ENCODE measurements around the gene BTG3. TPM values are rescaled to one million over a fixed set of nuclear protein-coding genes. Genes with fewer than 3 reads are reported as not detected.

Gene BTG3
- total RNA-seq, 1 donor = 42.3 TPM

DNA sequence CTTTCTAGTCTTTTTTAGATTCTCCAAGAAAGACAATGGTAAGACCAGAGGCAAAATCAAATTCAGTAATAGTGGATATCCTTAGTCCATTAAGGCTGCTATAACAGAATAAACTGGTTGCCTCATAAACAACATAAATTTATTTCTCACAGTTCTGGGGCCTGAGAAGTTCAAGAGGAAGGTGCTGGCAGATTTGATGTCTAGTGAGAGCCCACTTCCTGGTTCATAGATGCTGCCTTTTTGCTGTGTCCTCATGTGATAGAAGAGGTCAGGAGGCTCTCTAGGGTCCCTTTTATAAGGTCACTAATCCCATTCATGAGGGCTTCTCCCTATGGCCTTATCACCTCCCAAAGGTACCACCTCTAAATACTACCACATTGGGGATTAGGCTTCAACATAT lies 31.5 kb upstream of the BTG3 start:
- DNase-seq (ENCODE audit: low read depth) = no peak
- no peak for TF ChIP-seq CTCF (IDR thresholded peaks at IDR 0.05; ENCODE audit: insufficient read depth, low read depth, low read length)
- H3K4me3 ChIP-seq (ENCODE audit: low read depth, low read length) = no peak overlapping the region

DNA sequence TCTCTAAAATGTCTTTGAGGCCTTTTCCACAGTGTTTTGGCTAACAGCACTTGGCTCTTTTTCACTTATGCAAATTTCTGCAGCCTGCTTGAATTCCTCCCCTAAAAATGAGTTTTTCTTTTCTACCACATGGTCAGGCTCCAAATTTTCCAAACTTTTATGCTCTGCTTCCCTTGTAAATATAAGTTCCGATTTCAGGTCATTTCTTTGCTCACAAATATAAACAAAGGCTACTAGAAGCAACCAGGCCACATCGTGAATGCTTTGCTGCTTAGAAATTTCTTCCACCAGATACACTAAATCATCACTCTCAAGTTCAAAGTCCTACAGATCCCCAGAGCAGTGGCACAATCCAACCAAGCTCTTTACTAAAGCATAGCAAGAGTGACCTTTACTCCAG lies 28.1 kb upstream of the BTG3 start:
- no peak overlapping the region for H3K4me3 ChIP-seq (ENCODE audit: low read depth, low read length)
- no peak for TF ChIP-seq CTCF (IDR thresholded peaks at IDR 0.05; ENCODE audit: insufficient read depth, low read depth, low read length)
- no peak for DNase-seq (ENCODE audit: low read depth)

DNA sequence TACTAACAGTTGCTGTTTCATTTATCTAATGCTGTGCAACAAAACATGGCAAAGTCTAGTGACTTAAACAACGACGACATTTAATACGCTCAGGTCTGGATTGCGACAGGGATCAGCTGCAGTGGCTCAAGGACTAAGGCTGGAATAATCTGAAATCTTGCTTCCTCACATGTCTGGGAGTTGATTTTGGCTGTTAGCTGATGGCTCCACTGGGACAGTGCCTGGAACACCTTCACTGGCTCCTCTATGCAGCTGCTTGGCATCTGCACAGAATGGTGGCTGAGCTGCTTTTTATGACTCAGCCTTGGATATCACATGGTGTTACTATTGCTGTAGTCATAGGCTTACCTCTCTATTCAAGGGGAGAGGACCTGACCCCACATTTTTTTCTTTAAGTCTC lies 24.0 kb upstream of the BTG3 start:
- H3K4me3 ChIP-seq (ENCODE audit: low read depth, low read length) = no peak overlapping the region
- DNase-seq (ENCODE audit: low read depth) = no peak
- TF ChIP-seq CTCF (IDR thresholded peaks at IDR 0.05; ENCODE audit: insufficient read depth, low read depth, low read length) = no peak

DNA sequence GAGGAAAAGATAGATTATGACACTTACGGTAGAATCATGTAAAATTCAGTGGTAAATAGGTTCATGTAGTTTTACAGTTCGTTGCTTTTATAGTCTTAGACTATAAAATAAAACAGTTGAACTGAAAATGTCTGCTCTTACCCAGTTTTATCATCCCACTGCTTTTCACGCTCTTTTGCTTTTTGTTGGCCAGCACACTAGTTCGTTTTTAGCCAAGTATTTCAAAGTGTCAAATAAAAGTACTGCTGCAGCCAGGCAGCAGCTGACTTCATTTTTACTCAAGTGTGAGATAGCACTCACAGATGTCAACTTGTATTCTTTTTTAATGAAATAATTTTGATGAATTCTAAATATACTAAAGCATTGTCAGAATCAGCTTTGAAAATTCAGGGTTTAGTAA lies 18.5 kb upstream of the BTG3 start:
- TF ChIP-seq CTCF (IDR thresholded peaks at IDR 0.05; ENCODE audit: insufficient read depth, low read depth, low read length) = no peak
- DNase-seq (ENCODE audit: low read depth) = no peak
- H3K4me3 ChIP-seq (ENCODE audit: low read depth, low read length) = no peak overlapping the region

DNA sequence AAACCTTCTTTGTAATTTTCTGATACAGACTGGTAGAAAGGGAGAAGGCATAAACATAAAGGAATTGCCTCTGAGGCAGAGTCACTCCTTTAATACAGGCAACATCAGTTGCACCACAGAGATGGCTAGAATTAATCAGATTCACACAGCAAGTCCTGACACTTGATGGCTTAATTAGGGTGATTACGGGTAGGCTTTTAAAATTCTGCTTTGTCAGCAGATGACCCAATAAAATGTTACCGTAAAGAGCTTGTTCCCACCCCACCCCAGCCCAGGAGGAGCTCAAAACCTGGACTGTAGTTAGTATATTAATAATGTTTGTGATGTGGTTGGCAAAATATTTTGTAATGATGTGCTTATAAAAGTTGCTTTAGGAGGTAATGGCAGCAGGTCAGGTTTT lies 9.3 kb upstream of the BTG3 start:
- DNase-seq (ENCODE audit: low read depth) = no peak
- no peak for TF ChIP-seq CTCF (IDR thresholded peaks at IDR 0.05; ENCODE audit: insufficient read depth, low read depth, low read length)
- no peak overlapping the region for H3K4me3 ChIP-seq (ENCODE audit: low read depth, low read length)

- DNase-seq (ENCODE audit: low read depth) = no peak
- no peak for TF ChIP-seq CTCF (IDR thresholded peaks at IDR 0.05; ENCODE audit: insufficient read depth, low read depth, low read length)
- H3K4me3 ChIP-seq (ENCODE audit: low read depth, low read length) = no peak overlapping the region
Measured at GRCh38 chr21:17616831-17617230, 4.1 kb upstream of the BTG3 start.

GRCh38 chr21:17613242-17613676 lies 558 bp upstream of the BTG3 start:
- TF ChIP-seq CTCF (IDR thresholded peaks at IDR 0.05; ENCODE audit: insufficient read depth, low read depth, low read length) = no peak
- DNase-seq (ENCODE audit: low read depth) = peak; percentile 7
- H3K4me3 ChIP-seq (ENCODE audit: low read depth, low read length) = peak overlapping the region; percentile 93
